Loucy (cell line): Measurements from ENCODE around the gene IRX5.

ENCODE experiments used
- EZH2phosphoT487 ChIP-seq: fragments of 200-600 bp; IDR thresholded peaks from 2 replicates; pipeline ENCODE4 v1.6.1; 2018; ENCODE audit warnings: antibody characterized with exemption, mild to moderate bottlenecking, moderate library complexity, borderline replicate concordance
- TF ChIP-seq, protein P1 (sequence below): fragments of 200-600 bp; sonication (generic); conservative IDR thresholded peaks from 2 replicates; pipeline ENCODE4 v1.5.1; 2014; ENCODE audit warnings: mild to moderate bottlenecking, antibody characterized with exemption, low read length

DNA sequence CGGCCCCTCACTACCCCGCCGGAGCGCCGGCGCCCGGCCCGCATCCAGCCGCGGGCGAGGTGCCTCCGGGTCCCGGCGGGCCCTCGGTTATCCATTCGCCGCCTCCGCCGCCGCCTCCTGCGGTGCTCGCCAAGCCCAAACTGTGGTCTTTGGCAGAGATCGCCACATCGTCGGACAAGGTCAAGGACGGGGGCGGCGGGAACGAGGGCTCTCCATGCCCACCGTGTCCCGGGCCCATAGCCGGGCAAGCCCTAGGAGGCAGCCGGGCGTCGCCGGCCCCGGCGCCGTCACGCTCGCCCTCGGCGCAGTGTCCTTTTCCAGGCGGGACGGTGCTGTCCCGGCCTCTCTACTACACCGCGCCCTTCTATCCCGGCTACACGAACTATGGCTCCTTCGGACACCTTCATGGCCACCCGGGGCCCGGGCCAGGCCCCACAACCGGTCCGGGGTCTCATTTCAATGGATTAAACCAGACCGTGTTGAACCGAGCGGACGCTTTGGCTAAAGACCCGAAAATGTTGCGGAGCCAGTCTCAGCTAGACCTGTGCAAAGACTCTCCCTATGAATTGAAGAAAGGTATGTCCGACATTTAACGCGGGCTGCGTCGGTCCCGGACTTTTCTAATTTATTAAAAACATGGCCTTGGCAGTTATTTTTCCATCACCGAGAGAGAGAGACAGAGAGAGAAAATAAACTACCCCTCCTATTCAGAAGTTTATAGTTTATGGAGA is 2.8 kb downstream of the IRX5 start:
- TF ChIP-seq, protein P1, sequence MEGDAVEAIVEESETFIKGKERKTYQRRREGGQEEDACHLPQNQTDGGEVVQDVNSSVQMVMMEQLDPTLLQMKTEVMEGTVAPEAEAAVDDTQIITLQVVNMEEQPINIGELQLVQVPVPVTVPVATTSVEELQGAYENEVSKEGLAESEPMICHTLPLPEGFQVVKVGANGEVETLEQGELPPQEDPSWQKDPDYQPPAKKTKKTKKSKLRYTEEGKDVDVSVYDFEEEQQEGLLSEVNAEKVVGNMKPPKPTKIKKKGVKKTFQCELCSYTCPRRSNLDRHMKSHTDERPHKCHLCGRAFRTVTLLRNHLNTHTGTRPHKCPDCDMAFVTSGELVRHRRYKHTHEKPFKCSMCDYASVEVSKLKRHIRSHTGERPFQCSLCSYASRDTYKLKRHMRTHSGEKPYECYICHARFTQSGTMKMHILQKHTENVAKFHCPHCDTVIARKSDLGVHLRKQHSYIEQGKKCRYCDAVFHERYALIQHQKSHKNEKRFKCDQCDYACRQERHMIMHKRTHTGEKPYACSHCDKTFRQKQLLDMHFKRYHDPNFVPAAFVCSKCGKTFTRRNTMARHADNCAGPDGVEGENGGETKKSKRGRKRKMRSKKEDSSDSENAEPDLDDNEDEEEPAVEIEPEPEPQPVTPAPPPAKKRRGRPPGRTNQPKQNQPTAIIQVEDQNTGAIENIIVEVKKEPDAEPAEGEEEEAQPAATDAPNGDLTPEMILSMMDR: no peak
- TF ChIP-seq EZH2phosphoT487: no peak
